Raji (cell line): ENCODE data around the gene NEUROD1.

Source experiments
- POLR2A ChIP-seq: IDR thresholded peaks from 2 replicates; pipeline ENCODE4 v1.6.1; 2011; ENCODE audit warnings: low read depth, low read length, control low read depth; ENCODE audit not compliant: insufficient read depth

The NEUROD1 gene

DNA sequence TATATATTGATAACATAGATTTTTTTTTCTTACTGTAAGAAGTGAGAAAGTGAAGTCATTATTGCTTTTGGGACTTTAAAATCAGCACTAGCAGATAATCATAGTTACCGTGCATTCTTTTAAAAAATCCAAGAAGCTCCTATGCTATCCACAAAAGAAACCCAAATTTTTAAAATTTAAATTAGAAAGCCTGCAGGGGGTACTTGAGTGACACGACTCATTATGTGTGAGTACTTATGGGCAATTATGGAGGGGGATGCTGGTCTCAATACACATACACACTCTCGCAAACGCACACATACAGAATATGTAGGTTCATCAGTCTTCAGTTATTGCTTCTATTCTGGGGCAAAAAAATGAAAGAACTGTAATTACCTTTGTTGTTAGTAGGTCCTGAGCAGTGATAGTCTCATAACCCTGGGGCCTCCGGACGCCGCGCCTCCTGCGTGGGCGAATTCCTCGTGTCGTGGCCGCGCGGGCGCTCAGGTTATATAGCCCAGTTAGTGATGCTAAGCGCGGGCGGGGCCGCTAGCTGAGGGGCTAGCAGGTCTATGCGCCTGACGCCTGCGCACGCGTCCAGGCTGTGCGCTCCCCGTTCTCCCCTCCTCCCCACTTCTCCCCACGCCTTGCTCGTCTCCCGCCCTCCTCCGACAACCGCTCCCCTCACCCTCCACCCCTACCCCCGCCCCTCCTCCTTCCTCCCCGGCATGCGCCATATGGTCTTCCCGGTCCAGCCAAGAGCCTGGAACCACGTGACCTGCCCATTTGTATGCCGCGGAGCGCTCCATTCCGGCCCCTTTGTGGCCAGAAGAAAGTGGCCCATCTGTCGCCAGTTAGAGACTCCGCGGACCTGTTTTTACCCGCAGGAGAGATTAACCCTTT is at the start of gene NEUROD1:
NEUROD1 (minus strand) TSS at position 463 of the 882 bp plus-strand sequence. CDS start 1,657 bp downstream, outside the sequence.
- TF ChIP-seq POLR2A: no peak

DNA sequence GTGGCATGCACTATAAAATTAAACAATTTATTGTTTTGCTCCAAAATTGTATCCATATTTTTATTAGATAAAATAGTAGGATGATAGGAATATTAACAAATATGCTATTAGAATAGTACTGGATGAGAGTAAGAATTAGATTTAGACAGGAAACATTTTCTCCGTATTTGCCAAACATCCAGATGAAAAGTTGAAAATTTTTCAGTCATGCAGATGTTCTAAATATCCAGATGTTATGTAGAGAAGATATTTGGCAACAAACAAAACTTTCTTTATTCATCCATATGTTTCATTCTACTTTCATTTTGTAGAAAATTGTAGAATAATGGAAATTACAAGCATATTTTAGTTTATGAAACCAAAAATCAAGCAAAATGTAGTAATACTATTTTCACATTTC is 45.2 kb upstream of the NEUROD1 start:
- no peak for TF ChIP-seq POLR2A

DNA sequence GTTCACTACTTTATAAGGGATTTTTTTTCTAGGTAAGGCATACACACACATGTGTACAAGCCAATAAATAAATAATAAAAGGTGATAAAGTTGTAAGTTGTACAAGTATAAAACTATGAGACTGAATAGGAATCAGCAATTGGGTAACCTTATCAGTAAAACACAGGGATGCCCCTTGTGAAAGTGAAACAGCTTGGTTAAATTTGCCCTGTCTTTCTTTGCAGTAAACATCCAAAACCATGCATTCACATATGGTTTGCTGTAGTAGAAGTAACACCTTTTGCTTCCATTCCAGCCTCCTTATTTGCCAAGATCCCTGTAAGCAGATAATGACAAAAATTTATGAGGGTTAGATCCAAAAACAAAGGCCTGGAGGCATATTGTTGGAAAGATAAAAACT is 44.3 kb upstream of the NEUROD1 start:
- no peak for TF ChIP-seq POLR2A

DNA sequence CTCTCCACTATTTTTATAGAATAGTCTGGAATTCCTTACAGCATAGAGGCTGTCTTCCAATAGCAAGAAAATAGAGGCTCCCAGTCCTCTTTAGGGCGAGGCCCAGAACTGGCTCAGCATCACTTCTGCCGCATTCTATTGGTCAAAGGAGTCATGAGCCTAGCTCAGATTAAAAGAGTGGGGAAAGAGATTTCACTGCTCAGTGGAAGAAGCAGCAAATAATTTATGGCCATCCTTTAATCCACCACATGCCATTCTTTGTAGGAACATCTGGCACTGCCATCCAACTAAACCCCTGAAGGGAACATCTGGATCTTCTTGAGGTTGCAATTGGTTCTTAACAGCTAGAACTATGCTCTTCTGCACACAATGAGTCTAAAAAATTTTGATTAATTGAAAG is 43.4 kb upstream of the NEUROD1 start:
- TF ChIP-seq POLR2A: no peak

DNA sequence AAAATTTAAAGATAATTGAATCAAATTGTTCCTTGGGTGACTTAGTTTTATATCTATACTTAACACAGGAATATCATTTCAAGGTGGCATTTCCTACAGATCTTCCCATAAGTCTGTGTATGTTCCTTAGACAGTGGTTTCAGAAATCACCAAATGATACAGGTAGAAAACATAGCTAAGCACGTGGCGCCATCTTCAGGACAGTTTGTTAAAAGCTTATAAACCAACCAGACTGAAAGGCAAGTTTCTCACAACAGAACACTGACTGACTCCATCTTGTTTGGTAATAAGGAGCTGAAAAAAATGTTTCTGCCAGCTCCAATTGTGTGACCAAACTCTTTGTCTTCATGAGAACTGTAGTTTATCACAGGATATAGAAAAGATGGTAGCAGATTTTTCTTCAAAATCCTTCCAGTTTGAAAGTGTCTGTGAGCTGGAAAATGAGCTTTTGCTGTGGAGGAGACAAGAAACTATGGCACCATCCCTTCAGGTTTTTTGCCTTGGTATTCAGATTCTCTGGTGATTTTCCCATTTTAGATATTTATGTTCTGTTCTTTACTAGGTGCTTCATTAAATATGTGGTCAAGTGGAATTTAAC is 34.8 kb upstream of the NEUROD1 start:
- TF ChIP-seq POLR2A: no peak

DNA sequence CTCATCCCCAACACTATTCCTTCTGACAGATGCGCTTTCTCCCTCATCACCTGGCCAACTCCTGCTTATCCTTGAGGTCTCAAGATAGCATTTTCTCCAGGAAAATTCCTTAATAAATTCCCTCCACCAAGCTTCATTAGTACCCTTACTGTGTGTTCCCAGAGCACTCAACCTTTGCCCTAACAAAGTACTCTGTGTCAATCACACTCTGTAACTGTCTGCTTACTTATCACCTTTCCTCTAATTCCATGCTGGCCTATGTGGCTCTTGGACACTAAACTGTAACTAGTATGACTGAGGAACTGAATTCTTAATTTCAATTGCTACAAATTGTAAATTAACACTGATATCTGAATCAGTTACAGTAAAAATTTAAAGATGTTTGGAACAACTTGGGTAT is 17.9 kb upstream of the NEUROD1 start:
- TF ChIP-seq POLR2A: no peak

DNA sequence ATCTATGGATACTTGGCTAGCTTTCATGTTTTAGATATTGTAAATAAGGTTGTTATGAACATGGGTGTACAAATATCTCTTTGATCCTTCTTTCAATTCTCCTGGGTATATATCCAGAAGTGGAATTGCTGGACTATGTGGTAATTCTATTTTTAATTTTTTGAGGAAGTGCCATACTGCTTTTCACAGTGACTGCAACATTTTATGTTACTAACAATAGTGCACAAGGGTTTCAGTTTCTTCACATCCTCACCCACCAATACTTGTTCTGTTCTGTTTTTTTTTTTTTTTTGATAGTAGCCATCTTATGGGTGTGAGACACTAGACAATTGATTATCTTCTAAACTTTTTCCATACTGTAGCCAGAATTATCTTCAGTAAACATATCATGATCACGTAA is 17.3 kb upstream of the NEUROD1 start:
- no peak for TF ChIP-seq POLR2A

DNA sequence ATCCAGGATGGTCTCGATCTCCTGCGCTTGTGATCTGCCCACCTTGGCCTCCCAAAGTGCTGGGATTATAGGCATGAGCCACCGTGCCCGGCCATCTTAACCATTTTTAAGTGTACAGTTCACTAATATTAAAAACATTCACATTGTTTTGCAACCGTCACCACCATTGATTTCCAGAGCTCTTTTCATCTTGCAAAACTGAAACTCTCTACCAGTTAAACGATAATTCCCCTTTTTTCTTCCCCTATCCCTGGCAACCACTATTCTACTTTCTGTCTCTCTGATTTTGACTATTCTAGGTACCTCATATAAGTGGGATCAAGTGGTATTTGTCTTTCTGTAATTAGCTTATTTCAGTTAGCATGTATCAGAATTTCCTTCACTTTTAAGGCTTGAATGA is 16.8 kb upstream of the NEUROD1 start:
- no peak for TF ChIP-seq POLR2A

DNA sequence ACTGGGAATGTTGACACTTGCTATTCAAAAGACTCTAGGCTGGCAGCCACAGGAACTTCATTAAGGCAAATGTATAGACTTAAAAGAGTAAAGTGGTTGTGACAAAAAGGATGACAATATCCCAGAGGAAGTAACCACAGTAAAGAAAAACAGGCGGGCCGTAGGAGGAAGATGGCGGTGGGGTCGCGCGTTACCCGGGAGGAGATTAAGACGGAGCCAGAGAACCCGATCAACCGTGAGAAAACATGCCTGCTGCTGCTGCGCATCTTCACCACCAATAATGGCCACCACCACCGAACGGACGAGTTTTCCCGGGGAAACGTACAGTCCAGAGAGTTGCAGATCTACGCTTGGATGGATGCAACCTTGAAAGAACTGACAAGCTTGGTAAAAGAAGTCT is 14.0 kb upstream of the NEUROD1 start:
- TF ChIP-seq POLR2A: no peak

DNA sequence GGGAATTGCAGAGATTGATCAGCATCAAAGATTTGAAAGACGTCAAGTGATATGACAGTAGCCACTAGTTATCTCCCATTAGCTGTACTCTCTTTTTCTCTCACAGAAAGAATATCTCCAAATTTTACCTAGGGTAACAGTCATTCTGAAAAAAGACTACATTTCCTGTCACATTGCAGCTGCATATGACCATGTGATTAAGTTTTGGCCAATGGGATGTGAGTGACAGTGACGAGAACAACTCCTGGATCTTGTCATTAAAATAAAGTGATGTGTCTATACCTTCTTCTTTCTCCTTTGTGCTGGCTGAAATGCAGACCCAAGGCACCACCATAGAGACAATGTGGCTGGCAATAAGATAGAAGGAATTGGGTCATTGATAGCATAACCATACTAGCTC is 10.5 kb upstream of the NEUROD1 start:
- TF ChIP-seq POLR2A: no peak

DNA sequence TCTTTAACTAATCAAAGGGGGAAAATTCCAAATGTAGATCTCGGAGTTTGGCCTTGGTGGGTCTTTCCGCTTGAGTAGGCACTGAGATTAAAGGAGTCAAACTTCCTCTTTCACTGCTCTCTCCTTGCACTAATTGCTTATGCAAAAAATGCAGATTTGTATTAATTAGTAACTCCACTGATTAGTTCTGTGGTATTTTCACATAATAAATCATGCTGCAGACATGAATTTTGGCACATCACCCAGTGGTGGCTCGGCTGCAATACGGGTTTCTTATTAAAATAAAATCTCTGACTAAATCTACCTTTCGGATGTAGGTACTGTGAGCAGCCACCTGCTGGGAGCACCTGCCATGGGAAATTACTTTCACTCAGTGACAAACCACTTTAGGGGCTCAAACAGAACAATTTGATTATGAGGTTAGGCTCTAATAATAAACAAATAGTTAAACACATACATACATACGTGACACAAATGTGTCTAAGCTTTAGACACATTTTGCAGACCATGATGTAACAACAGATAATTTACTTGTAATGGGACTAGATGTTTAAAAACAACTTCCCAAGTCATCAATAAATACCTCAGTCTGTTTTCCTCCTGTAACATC is 6.4 kb upstream of the NEUROD1 start:
- TF ChIP-seq POLR2A: no peak

DNA sequence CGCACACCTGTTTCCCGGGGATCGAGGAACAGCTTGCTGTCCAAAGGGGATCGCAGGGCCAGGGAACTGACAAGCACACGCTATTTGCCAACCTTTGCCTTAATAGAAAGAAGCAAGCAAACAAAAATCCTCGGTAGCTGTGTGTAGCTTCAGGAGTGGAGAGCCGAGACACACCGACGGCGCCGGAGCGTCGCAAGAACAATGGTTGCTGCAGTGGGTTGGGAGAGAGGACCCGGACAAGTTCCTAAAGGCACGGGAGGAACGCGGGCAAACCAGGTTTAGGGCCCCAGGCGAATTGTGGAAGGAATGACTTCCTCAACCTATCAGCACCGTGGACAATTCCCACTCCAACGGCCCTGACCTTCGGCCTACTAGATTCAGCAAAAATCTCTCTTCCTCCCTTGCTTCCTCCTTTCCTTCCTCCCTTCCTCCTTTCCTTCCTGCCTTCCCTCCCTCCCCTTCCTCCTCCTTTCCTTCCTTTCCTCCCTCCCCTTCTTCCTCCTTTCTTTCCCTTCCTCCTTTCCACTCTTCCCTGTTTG is 4.9 kb upstream of the NEUROD1 start:
- no peak for TF ChIP-seq POLR2A

DNA sequence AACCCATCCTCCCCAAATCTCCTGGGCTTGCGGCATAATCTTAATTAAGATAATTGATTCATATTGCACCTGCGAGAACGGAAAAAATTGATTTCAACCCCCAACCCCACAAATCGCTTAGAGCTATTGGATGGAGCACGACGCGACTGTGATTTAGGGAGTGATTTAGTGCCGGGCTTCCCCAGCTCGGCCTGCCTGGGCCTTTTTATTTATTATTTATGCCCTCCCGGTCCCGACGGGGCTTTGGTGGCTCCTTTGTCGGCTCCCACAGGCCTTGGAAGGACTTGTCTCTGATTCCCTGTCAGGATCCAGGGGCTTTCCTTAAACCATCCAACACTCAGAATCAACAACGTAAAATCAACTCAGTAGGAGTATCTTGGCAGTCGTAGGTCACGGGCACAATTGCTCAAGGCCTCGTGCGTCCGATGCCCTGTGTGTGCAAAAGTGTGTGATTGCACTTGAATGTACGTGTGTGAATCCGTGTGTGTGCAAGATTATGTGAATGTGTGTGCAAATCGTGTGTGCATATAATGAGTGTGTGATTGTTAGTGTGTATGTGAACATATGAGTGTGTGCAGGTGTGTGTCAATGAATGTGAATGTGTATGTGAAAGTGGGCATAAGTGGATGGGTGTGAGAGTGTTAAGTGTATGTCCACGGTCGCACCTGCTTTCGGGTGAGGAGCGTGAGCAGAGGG is 4.3 kb upstream of the NEUROD1 start:
- TF ChIP-seq POLR2A: no peak

DNA sequence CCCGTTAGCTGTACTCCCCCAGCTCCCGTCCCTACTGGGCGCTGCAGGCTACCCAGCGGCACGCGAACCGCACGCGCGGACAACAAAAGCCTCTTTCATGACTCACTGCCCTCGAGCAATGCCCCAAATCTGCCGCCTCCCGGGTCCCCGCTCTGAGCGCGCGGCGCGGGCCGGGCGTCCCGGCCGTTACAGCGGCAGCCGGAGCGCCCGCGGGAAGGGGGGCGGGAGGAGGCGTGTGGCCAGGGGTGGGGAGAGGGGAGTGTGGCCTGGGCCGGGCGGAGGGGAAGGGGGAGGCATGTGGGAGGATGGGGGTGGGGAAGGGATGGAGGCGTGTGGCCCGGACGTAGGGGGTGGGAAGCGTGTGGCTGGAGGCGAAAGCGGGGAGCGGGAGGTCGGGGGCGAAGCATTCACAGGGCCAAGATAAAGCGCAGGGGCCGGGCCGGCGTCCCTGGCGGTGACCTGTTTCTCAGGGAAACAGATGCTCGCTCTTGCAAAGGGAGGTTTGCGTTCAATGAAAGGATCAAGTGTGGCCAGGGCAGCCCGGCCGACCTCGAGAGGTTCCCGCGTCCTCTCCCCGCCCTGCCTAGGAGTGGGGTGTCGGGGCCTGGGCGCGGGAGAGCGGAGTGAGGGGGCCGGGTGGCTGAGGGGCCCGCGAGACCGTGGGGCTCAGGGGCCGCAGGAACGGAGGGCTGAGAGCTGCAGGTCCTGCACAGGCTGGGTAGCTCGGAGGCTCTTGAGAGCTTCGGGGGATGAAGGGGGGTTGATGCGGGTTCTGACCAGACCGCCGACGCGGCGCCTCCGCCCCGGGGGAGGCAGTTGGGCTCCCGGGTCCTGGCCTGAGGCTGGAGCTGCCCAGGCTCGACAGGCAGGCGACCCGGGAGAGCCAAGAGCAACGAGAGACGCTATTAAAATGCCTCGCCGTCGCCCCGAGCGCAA is 3.5 kb upstream of the NEUROD1 start:
- TF ChIP-seq POLR2A: no peak
